GM12891 (cell line): ENCODE measurements around the gene ARHGEF7.

Experiments
- POLR2A ChIP-seq: IDR thresholded peaks from 2 replicates; pipeline ENCODE4 v1.6.1; 2011; ENCODE audit warnings: low read depth, low read length, control low read depth
- TAF1 ChIP-seq: IDR thresholded peaks from 2 replicates; pipeline ENCODE4 v1.6.1; 2011; ENCODE audit warnings: low read depth, low read length, control low read depth

DNA sequence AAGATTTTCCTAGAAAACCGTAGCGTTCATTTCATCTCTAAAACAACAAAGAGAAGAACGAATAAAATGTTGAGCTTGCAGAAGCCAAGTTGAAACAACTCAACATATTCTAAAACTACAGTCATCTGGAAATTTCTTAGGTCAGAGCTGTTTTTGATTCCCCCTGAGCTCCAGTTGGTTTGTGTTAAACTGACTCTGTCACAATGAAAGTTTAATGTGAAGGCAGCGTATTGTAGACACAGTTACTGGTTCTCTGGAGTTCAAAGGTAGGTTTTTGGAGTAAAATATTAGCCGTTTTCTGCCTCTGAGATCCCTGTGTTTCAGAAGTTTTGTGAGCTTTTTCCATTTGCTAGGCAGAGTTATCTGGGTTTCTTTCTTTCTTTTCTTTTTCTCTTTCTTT lies 2.2 kb downstream of the ARHGEF7 start:
- TF ChIP-seq POLR2A: no peak
- TF ChIP-seq TAF1: no peak
